Measurements from ENCODE around the gene RHOB.
"Not testable (repeated sequence)": the region's sequence is repeated elsewhere in the genome, so short reads cannot be mapped to it uniquely, and the experiment has no call there.

Gene RHOB

DNA sequence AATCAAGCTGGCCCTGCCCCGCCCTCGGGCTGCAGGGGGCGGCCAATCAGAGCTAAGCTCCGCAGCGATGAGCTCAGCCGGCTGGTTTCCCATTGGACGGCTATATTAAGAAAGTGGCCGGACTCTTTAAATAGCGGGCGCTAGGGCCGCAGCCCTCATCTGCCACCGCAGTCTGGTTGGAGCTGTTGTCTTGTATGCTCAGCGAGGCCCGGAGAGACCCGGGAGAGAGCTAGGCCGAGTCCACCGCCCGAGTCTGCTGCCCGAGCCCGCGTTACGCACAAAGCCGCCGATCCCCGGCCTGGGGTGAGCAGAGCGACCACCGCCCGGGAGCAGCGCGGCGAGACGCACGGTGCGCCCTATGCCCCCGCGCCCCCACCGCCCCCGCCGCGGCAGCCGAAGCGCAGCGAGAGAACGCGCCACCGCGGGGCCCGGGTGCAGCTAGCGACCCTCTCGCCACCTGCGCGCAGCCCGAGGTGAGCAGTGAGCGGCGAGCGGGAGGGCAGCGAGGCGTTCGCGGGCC is at the start of gene RHOB:
TSS of gene RHOB (plus strand) at position 158 of the 520 bp plus-strand sequence. CDS start 392 bp downstream, outside the sequence.
- peak; percentile 98 for DNase-seq (ENCODE audit: low read depth)

DNA sequence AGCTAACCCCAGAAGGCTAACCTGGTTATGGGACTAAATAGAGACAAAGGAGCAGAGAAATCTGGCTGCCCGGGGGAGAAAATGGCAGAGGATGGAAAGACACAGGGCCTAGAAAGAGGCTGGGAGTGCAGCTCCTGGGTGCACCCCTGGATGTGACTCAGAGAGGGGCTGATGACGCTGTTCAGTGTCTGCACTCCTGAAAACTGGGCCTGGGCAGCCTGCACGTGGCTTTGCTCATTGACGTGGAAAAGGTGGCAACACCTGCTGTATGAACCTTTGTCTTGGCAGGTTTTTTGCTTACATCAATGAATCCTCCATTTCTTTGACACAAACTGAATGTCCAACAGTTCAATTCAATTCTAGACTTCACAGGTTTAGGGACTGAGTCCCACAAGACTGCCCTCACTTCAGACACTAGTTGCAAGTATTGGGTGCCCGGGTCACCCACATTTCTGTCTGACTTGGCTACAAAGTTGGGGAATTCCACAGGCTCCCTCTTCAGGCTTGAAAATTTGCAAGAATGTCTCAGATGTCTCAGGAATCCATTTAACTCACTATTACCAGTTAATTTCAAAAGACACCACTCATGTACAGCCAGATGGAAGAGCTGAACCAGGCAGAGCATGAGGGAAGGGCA is 48.9 kb upstream of the RHOB start:
- DNase-seq (ENCODE audit: low read depth): no peak

DNA sequence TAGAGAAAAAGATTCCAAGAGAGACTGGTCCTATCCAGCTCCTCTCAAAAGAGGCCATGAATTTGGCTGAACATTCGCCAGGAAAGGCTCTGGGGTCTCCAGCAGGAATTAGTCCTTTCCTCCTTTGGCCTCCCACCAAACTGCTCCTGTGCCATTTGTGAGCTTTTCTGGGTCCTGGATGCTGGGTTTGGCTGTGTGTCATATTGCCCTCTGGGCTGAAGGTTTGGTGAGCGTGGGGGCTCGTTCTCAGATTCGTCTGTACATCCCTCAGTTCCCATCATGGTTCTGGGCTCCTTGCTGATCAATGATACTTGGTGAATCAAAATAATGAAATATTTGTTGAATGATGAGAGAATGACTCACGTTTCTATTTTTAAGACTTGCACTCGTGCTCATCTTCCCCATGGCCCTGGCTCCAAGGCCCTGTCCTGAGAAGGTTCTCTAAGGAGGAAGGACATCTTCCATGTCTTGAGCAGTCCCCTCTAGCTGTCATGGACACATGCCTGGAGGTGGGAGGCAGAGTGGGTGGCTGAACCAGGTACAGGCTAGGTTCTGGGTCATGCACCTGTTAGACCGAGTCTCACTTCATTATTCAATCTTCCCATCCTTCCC is 47.8 kb upstream of the RHOB start:
- peak; percentile 18 for DNase-seq (ENCODE audit: low read depth)

DNA sequence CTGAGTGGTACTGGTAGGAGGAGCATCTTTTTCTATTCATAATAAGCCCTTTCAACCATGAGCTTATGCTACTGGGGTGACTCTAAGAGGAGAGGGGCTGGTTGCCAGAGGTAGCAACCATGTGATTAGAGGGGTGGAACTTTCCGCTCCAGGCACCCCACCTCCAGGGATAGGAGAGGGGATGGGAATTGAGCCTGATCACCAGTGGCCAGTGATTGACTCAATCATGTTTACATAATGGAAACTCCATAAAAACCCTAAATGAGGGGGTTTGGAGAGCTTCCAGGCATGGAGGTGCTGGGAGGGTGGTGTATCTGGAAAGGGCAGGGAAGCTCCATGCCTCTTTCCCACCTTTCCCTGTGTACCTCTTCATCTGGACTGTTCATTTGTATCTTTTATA is 46.6 kb upstream of the RHOB start:
- no peak for DNase-seq (ENCODE audit: low read depth)

GRCh38 chr2:20400787-20401488 is 45.9 kb upstream of the RHOB start:
- peak; percentile 41 for DNase-seq (ENCODE audit: low read depth)

DNA sequence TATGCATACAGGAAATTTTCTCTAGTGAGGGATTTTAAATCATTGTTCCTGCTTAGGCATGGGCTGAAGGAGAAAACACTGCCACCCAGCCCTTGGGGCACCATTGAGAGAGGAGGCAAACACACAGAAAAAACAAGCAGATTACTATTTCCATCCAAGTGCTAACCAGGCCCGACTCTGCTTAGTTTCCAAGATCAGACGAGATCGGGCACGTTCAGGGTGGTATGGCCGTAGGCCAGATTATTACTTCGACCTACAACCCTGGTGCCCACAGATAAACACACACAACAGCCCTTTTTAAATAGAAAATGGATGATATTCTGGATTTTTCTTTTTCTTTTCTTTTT is 45.4 kb upstream of the RHOB start:
- DNase-seq (ENCODE audit: low read depth): no peak

- DNase-seq (ENCODE audit: low read depth): no peak
Observed at GRCh38 chr2:20403774-20404312, 43.0 kb upstream of the RHOB start.

- DNase-seq (ENCODE audit: low read depth): no peak
Observed at GRCh38 chr2:20404950-20405349, 41.9 kb upstream of the RHOB start.

- no peak for DNase-seq (ENCODE audit: low read depth)
Observed at GRCh38 chr2:20409039-20409438, 37.8 kb upstream of the RHOB start.

DNA sequence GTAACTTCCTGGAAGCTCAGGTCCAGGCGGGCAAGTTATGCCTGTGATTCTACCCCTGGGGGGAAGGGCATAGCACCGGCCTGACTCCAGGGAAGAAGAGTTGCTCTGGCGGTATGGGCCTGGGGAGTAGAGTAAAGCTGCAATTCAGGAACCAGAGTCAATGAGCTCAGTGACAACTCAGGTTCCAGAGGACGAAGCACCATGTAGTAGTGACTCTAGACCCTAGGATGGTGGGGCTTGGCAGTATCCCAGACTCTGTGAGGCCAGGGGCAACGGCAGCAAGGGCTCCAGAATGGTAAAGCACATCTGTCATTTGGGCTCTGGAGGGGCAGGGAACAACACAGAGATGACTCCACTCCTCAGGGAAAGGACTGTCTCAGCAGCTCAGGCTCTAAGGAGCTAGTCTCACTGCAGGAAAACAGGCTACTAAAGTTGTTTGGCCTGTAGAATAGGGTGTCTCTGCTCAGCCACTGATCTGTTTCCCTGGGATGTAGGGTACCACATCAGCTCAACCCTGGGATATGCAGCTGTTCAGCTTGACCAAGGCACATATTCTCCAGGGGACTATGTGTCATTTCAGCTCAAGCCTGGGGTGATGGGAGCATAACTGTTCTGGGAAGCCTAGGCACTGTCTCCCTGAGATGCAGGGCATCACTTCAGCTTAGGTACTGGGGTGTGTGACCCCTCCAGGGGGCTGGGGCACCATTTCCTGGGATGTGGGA is 36.2 kb upstream of the RHOB start:
- DNase-seq (ENCODE audit: low read depth): no peak

DNA sequence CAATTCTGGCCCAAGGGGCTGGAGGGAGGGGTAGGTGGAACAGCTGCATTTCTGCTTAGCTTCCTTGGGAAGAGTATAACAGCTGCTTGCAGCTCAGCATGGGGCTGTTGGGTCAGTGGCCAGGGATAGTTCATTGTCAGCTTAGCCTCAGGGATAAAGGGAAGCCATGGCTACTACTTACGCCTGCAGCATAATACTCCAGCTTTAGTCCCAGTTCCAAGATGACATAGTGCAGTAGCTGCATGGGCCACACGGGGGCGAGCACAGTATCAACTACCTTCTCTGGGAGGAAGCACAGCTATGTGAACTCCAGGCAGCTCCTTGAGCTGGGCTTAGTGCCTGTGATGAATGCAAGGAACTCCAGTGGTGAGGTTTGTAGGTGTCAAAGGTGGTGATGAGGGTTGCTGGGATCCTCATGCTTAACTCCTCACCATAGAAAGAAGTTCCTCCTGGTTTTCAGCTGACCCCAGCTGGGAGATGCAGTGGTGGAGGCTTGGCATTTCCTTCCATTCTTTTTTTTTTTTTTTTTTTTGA is 35.4 kb upstream of the RHOB start:
- DNase-seq (ENCODE audit: low read depth): peak; percentile 71

DNA sequence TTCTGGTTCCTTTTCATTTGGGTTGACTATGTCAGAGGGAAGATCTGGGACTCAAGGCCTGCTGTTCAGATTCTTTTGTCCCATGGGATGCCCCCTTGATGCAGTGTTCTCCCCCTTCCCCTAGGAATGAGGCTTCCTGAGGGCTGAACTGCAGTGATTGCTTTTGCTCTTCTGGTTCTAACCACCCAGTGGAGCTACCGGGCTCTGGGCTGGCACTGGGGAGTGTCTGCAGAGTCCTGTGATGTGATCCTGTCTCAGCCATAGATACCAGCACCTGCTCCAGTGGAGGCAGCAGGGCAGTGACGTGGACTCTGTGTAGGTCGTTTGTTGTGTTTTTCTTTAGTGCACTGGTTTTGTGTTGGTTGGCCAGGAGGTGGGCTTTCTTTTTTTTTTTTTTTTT is 32.1 kb upstream of the RHOB start:
- no peak for DNase-seq (ENCODE audit: low read depth)

DNA sequence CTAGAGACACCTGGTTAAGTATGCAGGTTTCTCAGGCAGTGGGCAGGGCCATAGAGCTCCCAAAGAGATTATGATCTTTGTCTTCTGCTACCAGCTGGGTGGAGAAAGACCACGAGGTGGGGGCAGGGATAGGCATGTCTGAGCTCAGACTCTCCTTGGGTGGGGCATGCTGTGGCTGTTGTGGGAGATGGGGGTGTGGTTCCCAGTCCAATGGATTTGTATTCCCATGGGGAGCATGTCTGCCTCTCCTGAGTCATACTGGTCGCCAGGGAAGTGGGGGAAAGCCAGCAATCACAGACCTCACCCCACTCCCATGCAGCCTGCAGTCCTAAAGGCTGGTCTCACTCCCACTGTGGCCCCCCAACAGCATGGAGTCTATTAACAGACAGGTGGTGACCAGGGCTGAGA is 31.4 kb upstream of the RHOB start:
- no peak for DNase-seq (ENCODE audit: low read depth)

GRCh38 chr2:20416723-20417122 is 30.2 kb upstream of the RHOB start:
- no peak for DNase-seq (ENCODE audit: low read depth)

DNA sequence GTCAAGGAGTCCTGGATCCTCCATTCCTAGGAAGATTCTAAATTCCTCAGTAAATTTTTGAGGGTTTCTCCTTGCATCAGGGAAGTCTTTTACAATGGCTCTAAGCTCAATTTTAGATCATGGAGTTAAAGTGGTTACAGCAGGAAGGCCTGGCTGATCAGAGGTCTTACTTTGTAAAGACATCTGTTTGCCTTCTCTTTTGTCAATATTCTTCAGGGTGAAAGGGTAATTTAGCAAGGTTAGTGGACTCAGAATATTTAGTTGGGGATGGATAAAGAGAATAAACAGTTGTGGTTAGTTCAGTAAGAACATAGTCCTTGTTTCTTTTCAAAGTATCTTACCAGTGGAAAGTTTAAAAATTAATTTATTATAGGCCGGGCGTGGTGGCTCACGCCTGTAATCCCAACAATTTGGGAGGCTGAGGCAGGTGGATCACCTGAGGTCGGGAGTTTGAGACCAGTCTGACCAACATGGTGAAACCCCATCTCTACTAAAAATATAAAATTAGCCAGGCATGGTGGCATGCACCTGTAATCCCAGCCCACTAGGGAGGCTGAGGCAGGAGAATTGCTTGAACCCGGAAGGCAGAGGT is 29.5 kb upstream of the RHOB start:
- DNase-seq (ENCODE audit: low read depth): not testable (repeated sequence)

- DNase-seq (ENCODE audit: low read depth): no peak
Observed at GRCh38 chr2:20418519-20418918, 28.4 kb upstream of the RHOB start.

DNA sequence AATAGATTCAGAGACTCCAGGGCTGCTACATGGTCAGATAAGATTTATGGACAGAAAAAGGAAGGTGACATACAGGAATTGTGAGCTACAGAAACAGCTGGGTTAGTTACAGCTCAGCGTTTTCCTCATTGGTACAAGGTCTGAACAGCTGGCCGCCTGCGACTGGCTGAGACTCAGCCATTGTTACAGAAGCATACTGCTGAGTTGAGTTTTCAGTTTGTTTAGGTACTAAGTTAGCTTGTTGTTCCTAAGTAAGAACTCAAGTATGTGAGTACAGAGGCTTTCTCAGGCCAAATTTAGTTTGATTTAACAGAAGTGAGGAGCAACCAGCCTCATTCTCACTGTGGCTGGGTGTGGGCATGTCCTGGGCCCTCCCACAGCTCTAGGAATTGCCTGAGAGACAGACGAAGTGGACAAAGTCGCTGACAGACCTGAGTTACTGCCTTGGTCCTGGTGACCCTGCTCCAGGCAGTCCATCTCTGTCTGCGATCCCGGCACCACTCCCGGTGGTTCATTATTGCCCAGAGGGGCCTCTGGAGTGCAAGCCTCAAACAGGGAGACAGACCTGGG is 27.8 kb upstream of the RHOB start:
- peak; percentile 25 for DNase-seq (ENCODE audit: low read depth)

DNA sequence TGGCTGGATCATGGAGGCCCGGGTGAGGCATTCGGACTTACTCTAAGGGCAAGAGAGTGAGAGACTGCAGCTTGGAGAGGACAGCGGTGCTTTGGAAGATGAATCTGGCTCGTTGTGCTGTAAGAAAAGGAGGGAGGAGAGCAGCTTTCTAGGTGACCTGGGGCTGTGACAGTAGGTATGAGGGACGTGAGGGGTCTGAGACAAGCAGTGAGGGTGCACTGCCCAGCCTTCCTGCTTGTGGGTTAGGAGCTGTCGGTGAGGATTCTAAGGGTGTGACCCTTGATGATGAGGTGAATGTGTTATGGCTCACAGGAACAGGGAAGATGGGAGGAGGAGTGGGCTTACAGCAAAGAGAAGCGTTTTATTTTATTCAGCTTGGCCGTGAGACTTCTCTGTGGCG is 27.1 kb upstream of the RHOB start:
- no peak for DNase-seq (ENCODE audit: low read depth)

DNA sequence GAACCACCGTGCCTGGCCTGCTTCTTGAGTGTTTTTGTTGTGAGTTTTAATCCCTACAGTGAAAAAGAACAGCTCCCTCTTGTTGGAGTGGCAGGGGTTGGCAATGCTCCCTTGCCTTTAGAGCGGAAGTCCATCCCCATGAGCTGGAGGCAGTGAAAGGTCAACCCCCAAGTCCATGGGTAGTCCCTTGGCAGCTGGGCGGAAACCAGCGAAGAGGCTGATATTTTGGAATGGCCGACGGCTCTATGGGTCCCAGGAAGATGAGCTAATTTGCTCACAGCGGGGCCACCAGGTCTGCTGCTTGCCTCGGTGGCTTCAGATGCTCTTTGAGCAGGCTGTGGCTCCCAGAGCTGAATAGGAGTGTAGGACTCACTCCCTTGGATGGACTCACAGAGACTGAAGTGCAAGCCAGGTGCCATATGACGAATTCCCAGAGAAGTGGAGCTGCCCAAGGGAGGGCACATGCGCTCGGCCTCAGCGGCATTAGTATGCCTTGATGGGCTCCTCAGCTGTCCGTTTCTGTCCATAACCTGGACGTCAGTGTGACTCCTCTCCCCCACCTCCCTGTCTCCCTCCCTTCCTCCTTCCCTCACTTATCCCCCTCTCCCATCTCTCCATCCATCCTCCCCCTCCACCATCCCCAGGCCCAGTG is 25.4 kb upstream of the RHOB start:
- DNase-seq (ENCODE audit: low read depth): peak; percentile 27

- DNase-seq (ENCODE audit: low read depth): peak; percentile 97
Observed at GRCh38 chr2:20421988-20422370, 24.9 kb upstream of the RHOB start.

Data from fibroblast of gingiva (primary cell).